NB4 (cell line): ENCODE results near the gene CHAD.

ENCODE experiments used
- CTCF ChIP-seq: IDR thresholded peaks from one replicate; pipeline ENCODE4 v1.5.1; 2012; ENCODE audit warnings: low read depth, low read length
- MYC ChIP-seq: IDR thresholded peaks from 2 replicates; pipeline ENCODE4 v1.6.1; 2011; ENCODE audit warnings: low read depth, low read length
- POLR2A ChIP-seq: IDR thresholded peaks from 2 replicates; pipeline ENCODE4 v1.6.1; 2011; ENCODE audit warnings: mild to moderate bottlenecking; ENCODE audit not compliant: insufficient read length; ENCODE audit errors: extremely low read depth

GRCh38 chr17:50440172-50440837, 28.4 kb downstream of the CHAD start:
- no peak for TF ChIP-seq POLR2A
- TF ChIP-seq CTCF, result no peak
- TF ChIP-seq MYC, result no peak
